ENCODE measurements around the gene ABCA13.

Gene ABCA13

DNA sequence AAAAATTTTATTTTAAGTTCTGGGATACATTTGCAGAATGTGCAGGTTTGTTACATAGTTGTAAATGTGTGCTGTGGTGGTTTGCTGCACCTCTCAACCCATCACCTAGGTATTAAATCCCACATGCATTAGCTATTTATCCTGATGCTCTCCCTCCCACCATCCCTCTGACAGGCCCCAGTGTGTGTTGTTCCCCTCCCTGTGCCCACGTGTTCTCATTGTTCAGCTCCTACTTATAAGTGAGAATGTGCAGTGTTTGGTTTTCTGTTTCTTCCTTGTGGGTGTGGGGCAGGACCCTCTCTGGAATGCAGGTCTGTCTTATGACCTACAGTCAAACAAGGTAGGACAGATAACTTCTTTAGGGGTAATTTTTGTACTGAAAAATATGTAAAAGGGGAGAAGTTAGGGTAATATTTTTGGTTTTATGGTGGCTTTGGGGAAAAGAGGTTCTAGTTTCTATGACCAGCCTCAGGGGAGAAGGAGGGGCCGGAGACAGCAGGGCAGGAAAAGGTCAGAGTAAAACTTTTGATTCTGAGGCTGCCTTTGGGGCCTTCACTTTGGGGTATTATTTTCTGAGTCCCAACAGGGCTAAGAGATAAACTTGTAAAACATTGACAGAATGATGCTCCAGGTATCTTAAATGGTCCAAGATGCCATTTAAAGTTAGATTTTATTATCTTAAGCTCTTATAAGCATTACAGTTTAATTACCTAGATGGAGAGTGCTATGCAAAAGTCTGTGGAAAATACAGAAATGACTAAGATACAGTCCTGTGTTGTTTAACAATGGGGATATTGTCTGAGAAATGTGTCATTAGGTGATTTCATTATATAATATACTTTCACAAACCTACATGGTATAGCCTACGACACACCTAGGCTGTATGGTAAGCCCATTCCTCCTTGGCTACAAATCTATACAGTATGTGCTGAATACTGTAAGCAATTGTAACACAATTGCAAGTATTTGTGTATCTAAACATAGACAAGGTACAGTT lies 354.8 kb downstream of the ABCA13 start:
- no peaks in the 10 kb centered on the region for H3K4me1 ChIP-seq (ENCODE audit: insufficient read depth, low read length, poor library complexity, severe bottlenecking)
- TF ChIP-seq, protein P1, sequence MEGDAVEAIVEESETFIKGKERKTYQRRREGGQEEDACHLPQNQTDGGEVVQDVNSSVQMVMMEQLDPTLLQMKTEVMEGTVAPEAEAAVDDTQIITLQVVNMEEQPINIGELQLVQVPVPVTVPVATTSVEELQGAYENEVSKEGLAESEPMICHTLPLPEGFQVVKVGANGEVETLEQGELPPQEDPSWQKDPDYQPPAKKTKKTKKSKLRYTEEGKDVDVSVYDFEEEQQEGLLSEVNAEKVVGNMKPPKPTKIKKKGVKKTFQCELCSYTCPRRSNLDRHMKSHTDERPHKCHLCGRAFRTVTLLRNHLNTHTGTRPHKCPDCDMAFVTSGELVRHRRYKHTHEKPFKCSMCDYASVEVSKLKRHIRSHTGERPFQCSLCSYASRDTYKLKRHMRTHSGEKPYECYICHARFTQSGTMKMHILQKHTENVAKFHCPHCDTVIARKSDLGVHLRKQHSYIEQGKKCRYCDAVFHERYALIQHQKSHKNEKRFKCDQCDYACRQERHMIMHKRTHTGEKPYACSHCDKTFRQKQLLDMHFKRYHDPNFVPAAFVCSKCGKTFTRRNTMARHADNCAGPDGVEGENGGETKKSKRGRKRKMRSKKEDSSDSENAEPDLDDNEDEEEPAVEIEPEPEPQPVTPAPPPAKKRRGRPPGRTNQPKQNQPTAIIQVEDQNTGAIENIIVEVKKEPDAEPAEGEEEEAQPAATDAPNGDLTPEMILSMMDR (conservative IDR thresholded peaks at IDR 0.05; ENCODE audit: low read length): no peak
- no peak for TF ChIP-seq EZH2phosphoT487 (IDR thresholded peaks at IDR 0.05; ENCODE audit: borderline replicate concordance)
- no peaks in the 10 kb centered on the region for H3F3A ChIP-seq (ENCODE audit: low read depth)
- no peaks in the 10 kb centered on the region for H3K9me2 ChIP-seq (replicated peaks; ENCODE audit: low read depth, low read length)
- no peak overlapping the region for H3K4me2 ChIP-seq (ENCODE audit: low read depth, low read length, poor library complexity, severe bottlenecking)
- H3K79me2 ChIP-seq (ENCODE audit: insufficient read depth, low read length): no peaks in the 10 kb centered on the region
- no peaks in the 10 kb centered on the region for H3K9me3 ChIP-seq (ENCODE audit: insufficient read depth, low read depth, low read length)
- no peak overlapping the region for H3K4me3 ChIP-seq (ENCODE audit: low read length, poor library complexity, severe bottlenecking)
- H3K36me3 ChIP-seq (ENCODE audit: insufficient read depth, low read length): no peaks in the 10 kb centered on the region
- no peak overlapping the region for H2AFZ ChIP-seq (ENCODE audit: low read length)
- no peaks in the 10 kb centered on the region for H3K27me3 ChIP-seq (ENCODE audit: insufficient read depth, low read length, poor library complexity, severe bottlenecking)
- H4K20me1 ChIP-seq (ENCODE audit: insufficient read depth, low read length, poor library complexity, severe bottlenecking): no peaks in the 10 kb centered on the region
- H3K9ac ChIP-seq (ENCODE audit: low read depth, low read length, poor library complexity, severe bottlenecking): no peak overlapping the region

DNA sequence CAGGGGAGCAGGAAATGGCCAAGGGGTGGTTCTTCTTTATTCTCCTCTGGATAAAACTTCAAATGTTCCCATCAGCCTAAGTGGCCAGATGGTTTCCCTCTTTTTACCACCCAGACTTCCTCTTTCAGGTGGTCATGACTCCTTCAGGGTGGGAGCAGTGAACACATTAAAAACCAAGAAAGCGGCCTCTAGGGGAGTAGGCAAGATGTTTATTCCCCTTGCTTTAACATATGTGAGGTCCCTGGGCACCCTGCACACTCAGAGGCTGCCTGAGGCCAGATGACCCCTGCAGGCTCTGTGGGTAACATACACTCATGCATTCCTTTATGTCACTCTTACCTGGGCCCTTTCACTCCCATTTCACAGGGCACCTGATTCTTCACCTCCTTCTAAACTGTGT lies 357.4 kb downstream of the ABCA13 start:
- H3F3A ChIP-seq (ENCODE audit: low read depth): no peaks in the 10 kb centered on the region
- no peak overlapping the region for H3K4me2 ChIP-seq (ENCODE audit: low read depth, low read length, poor library complexity, severe bottlenecking)
- no peaks in the 10 kb centered on the region for H3K4me1 ChIP-seq (ENCODE audit: insufficient read depth, low read length, poor library complexity, severe bottlenecking)
- no peaks in the 10 kb centered on the region for H3K79me2 ChIP-seq (ENCODE audit: insufficient read depth, low read length)
- H3K36me3 ChIP-seq (ENCODE audit: insufficient read depth, low read length): no peaks in the 10 kb centered on the region
- no peak overlapping the region for H2AFZ ChIP-seq (ENCODE audit: low read length)
- TF ChIP-seq, protein P1 (conservative IDR thresholded peaks at IDR 0.05; ENCODE audit: low read length): no peak
- TF ChIP-seq EZH2phosphoT487 (IDR thresholded peaks at IDR 0.05; ENCODE audit: borderline replicate concordance): no peak
- H3K27me3 ChIP-seq (ENCODE audit: insufficient read depth, low read length, poor library complexity, severe bottlenecking): no peaks in the 10 kb centered on the region
- no peaks in the 10 kb centered on the region for H3K9me2 ChIP-seq (replicated peaks; ENCODE audit: low read depth, low read length)
- no peaks in the 10 kb centered on the region for H4K20me1 ChIP-seq (ENCODE audit: insufficient read depth, low read length, poor library complexity, severe bottlenecking)
- no peak overlapping the region for H3K9ac ChIP-seq (ENCODE audit: low read depth, low read length, poor library complexity, severe bottlenecking)
- no peaks in the 10 kb centered on the region for H3K9me3 ChIP-seq (ENCODE audit: insufficient read depth, low read depth, low read length)
- H3K4me3 ChIP-seq (ENCODE audit: low read length, poor library complexity, severe bottlenecking): no peak overlapping the region

DNA sequence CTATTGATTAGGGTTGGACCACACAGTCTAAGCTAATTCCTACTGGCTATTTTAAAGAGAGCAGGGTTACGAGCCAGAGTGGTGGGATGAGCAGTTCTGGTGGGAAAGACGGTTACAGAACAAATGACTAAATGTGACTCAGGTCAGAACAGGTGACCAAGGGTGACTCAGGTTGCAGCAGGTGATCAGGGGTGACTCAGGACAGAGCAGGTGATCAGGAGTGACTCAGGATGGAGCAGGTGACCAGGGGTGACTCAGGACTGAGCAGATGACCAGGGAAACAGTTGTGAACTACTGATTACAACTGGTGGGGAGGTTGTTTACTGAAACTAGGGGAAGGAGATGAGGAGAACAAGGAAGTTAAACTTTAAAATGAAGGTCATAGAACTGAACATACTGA lies 366.3 kb downstream of the ABCA13 start:
- Histone ChIP-seq H3K9ac (ENCODE audit: low read depth, low read length, poor library complexity, severe bottlenecking) (no peak overlapping the region), H3K4me3 (ENCODE audit: low read length, poor library complexity, severe bottlenecking) (no peak overlapping the region), H3K27me3 (ENCODE audit: insufficient read depth, low read length, poor library complexity, severe bottlenecking) (no peaks in the 10 kb centered on the region), H2AFZ (ENCODE audit: low read length) (no peak overlapping the region), H4K20me1 (ENCODE audit: insufficient read depth, low read length, poor library complexity, severe bottlenecking) (no peaks in the 10 kb centered on the region), H3F3A (ENCODE audit: low read depth) (no peaks in the 10 kb centered on the region), H3K36me3 (ENCODE audit: insufficient read depth, low read length) (no peaks in the 10 kb centered on the region), H3K79me2 (ENCODE audit: insufficient read depth, low read length) (no peaks in the 10 kb centered on the region), H3K4me1 (ENCODE audit: insufficient read depth, low read length, poor library complexity, severe bottlenecking) (no peaks in the 10 kb centered on the region), H3K4me2 (ENCODE audit: low read depth, low read length, poor library complexity, severe bottlenecking) (no peak overlapping the region), H3K9me3 (ENCODE audit: insufficient read depth, low read depth, low read length) (no peaks in the 10 kb centered on the region), H3K9me2 (replicated peaks; ENCODE audit: low read depth, low read length) (no peaks in the 10 kb centered on the region)
- TF ChIP-seq EZH2phosphoT487 (IDR thresholded peaks at IDR 0.05; ENCODE audit: borderline replicate concordance): no peak
- TF ChIP-seq, protein P1 (conservative IDR thresholded peaks at IDR 0.05; ENCODE audit: low read length): no peak

Measured in Loucy (cell line).